Left forelimb (tissue), 1 donor: ENCODE data around the gene ADGRG7.
"Not testable (repeated sequence)": the region's sequence is repeated elsewhere in the genome, so short reads cannot be mapped to it uniquely, and the experiment has no call there.

Experiments
- DNase-seq: peaks from one replicate; pipeline ENCODE4 v3.0.0-alpha.2; 2018; ENCODE audit warnings: low spot score

ADGRG7 gene

DNA sequence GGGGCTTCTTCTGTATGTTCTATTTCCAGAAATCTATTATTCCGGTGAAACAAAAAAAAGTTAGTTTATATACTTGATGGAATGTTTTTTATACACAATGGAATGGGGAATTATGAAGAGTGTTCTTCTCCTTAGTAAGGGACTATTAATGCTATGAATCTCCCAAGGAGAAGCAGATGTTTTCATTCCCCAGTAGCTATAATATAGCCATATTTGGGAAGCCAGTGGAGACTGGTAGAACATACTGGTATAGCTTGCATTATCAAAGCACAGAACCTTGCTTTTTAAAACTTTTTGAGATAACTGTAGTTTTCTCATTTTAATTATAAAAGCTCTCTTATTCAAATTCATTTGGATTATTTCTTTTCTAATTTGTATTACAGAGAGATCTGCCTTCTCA, 38.3 kb downstream of the ADGRG7 start:
- DNase-seq = no peak

DNA sequence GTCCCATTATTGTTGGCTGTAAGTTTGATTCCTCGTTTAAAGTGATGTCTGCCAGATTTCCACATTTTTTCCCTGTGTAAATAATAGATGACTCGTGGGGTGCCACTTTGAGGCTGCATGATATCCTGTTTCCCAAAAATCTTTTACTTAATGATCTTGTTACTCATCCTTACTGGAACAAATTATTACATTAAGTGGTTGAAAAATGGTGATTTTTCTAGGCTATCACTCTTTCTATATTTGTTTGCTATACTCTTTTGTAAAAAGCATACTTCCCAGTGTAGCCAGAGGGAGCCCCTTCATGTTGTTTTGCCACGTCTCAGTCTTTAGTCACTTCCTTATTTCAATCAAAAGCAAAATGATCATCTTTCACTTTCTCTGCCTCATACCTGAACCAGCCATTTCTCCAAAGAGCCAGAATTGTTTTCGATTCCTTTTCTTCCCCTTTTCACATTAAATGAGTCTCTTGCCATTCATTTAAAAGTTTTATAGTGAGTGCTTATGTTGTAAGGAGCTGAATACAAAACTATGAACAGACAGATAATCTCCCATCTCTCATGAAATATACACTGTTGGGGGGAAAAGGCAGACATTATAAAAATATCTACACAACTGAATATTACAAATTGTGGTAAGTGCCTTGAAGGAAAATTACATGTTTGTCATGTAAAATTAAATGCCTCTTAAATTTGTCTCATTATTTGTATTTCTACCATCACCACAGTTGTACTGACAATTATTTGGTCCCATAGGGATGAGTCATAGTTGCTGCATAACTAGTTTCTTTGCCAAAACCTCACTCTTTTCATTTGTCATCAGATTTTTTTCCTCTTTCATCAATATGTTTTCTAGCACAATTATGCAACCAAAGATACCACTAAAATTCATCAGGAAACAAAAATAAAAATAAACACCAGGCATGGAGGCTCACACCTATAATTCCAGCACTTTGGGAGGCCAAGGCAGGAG, 41.5 kb downstream of the ADGRG7 start:
- DNase-seq = no peak

GRCh38 chr3:100653604-100654294, 44.3 kb downstream of the ADGRG7 start:
- no peak for DNase-seq

- no peak for DNase-seq
Observed at GRCh38 chr3:100656945-100657344, 47.5 kb downstream of the ADGRG7 start.

DNA sequence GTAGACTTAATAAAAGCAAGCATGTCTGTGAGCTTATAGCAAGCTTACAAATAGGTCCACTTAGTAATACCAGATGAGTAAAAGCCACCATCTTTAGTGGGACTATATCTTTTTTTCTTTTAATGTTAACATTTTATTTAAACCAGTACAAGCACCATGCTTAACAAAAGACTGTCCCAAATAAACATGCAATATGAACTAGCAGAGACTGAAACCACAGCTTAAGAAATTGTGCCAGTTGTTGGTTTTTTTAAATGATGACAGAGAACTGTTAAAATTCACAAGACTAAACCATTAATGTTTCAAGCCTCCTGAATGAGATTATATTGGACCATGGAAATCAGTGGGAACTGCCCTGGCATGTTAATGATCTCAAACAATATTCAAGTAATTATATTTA, 51.9 kb downstream of the ADGRG7 start:
- not testable (repeated sequence) for DNase-seq

GRCh38 chr3:100662113-100662823, 52.9 kb downstream of the ADGRG7 start:
- no peak for DNase-seq

DNA sequence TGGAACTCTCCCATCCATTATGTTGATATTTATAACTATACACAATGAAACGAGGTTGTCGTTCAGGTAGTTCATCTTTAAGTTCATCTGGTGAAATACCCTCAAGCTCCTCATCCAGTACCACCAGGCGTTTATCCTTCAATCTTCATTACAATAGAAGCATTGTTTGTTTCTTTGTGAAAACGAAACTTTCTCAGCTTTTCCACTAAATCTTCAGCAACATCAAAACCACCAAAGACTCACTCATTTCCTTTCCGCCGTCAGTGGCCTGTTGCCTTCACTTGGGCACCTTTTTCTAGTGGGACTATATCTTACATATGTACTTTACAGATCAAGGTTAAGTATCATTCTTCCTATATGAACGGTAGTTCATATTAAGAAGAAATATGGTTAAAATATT, 55.8 kb downstream of the ADGRG7 start:
- no peak for DNase-seq

DNA sequence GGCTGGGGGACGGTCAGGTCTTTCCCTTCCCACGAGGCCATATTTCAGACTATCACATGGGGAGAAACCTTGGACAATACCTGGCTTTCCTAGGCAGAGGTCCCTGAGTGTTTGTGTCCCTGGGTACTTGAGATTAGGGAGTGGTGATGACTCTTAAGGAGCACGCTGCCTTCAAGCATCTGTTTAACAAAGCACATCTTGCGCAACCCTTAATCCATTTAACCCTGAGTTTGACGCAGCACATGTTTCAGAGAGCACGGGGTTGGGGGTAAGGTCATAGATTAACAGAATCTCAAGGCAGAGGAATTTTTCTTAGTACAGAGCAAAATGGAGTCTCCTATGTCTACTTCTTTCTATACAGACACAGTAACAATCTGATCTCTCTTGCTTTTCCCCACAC, 57.3 kb downstream of the ADGRG7 start:
- DNase-seq = not testable (repeated sequence)

DNA sequence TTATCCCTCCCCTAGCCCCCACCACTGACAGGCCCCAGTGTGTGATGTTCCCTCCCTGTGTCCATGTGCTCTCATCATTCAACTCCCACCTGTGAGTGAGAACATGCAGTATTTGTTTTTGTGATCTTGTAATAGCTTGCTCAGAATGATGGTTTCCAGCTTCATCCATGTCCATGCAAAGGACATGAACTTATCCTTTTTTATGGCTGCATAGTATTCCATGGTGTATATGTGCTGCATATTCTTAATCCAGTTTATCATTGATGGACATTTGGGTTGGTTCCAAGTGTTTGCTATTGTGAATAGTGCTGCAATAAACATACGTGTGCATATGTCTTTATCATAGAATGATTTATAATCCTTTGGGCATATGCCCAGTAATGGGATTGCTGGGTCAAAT, 57.9 kb downstream of the ADGRG7 start:
- not testable (repeated sequence) for DNase-seq

DNA sequence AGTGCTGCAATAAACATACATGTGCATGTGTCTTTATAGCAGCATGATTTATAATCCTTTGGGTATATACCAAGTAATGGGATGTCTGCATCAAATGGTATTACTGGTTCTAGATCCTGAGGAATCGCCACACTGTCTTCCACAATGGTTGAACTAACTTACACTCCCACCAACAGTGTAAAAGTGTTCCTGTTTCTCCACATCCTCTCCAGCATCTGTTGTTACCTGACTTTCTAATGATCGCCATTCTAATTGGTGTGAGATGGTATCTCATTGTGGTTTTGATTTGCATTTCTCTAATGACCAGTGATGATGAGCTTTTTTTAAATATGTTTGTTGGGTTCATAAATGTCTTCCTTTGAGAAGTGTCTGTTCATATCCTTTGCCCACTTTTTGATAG, 61.6 kb downstream of the ADGRG7 start:
- DNase-seq = not testable (repeated sequence)

GRCh38 chr3:100681496-100681895, 72.1 kb downstream of the ADGRG7 start:
- DNase-seq = no peak

- DNase-seq = peak; percentile 60
Observed at GRCh38 chr3:100682056-100682853, 72.9 kb downstream of the ADGRG7 start.

- no peak for DNase-seq
Observed at GRCh38 chr3:100682854-100683760, 73.7 kb downstream of the ADGRG7 start.

GRCh38 chr3:100693225-100693624, 83.8 kb downstream of the ADGRG7 start:
- DNase-seq = no peak

DNA sequence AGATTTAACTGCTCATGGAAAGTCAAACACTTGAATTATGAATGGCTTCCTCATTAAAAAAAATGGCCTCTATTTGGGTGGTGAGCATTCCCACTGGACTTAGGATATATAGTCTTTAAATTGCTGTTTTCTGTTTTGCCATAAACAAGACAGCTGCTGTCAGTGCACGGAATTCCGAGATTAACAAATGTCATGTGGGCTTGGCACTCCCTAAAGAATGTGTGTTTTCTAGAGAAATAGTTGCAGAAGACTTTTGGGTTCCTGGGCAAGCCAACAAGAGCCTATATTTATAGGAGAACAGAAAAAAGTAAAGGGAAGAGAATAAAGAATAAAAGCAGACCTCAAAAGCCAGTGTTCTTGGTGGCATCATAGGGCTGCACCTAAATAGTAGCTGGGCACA, 86.3 kb downstream of the ADGRG7 start:
- DNase-seq = no peak

GRCh38 chr3:100696161-100696560, 86.8 kb downstream of the ADGRG7 start:
- DNase-seq = no peak

- no peak for DNase-seq
Observed at GRCh38 chr3:100697172-100697571, 87.8 kb downstream of the ADGRG7 start.

- DNase-seq = no peak
Observed at GRCh38 chr3:100697723-100698285, 88.4 kb downstream of the ADGRG7 start.

DNA sequence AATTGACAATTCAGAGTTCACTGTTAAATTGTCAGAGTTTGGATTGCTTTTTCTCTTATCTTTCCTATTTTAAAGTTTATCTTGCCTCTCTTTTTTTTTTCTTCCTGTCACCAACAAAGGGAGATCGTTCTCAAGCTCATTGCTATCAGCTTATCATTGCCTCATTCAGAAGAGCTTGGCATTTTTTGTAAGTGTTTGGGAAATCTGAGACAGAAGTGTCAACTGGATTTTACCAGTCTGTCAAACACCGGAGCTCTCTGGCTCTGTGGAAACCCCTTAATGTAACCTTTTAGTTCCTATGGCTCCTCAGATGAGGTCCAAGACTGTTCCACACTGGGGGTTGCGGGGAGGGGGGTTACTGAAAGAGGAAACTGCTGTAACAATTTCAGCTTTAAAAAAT, 89.3 kb downstream of the ADGRG7 start:
- no peak for DNase-seq

DNA sequence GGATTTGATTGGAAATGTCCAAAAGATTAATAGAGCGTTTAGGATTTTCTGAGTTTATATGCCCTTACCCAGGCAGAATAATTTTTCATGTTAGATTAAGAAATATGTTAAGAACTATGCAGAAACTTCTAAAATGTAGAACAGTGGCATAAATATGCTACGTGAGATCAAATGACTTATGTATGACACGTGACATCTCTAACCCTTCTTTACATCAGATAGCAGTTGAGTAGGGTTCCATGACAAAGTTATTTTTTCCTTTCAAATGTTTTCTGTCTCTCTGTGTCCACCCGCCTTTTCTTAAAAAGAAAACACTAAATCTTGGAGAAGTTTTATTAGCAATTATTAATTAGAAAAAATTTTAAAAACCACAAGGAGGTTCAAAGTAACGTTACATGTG, 91.3 kb downstream of the ADGRG7 start:
- DNase-seq = no peak
